H9 (cell line): ENCODE data around the gene DEFB123. TPM values are rescaled to one million over a fixed set of nuclear protein-coding genes. Genes with fewer than 3 reads are reported as not detected.

Experiments used
- DNase-seq: peaks from one replicate; pipeline ENCODE4 v3.0.0-alpha.2; 2017
- H2AFZ ChIP-seq: one replicate; pipeline ENCODE4 v1.6.1; 2013; ENCODE audit warnings: mild to moderate bottlenecking, low read length, control low read depth, moderate library complexity
- H2AK5ac ChIP-seq: 2 replicates; pipeline ENCODE4 v1.6.1; 2013; ENCODE audit warnings: low read length, control low read depth, mixed read lengths; ENCODE audit not compliant: insufficient read length
- H2BK120ac ChIP-seq: one replicate; pipeline ENCODE4 v1.6.1; 2013; ENCODE audit warnings: low read depth, mild to moderate bottlenecking, low read length, control low read depth, inconsistent platforms; ENCODE audit not compliant: poor library complexity, severe bottlenecking
- H2BK12ac ChIP-seq: 2 replicates; pipeline ENCODE4 v1.6.1; 2013; ENCODE audit warnings: low read length, control low read depth, mixed read lengths, low read depth; ENCODE audit not compliant: insufficient read length
- H2BK15ac ChIP-seq: 2 replicates; pipeline ENCODE4 v1.6.1; 2013; ENCODE audit warnings: low read depth, low read length, control low read depth
- H2BK20ac ChIP-seq: one replicate; pipeline ENCODE4 v1.6.1; 2013; ENCODE audit warnings: low read depth, mild to moderate bottlenecking, low read length, control low read depth, inconsistent platforms; ENCODE audit not compliant: poor library complexity, severe bottlenecking
- H2BK5ac ChIP-seq: 2 replicates; pipeline ENCODE4 v1.6.1; 2013; ENCODE audit warnings: low read length, control low read depth, mixed read lengths; ENCODE audit not compliant: insufficient read length
- H3K14ac ChIP-seq: 2 replicates; pipeline ENCODE4 v1.6.1; 2013; ENCODE audit warnings: low read length, control low read depth; ENCODE audit not compliant: insufficient read depth
- H3K18ac ChIP-seq: 2 replicates; pipeline ENCODE4 v1.6.1; 2013; ENCODE audit warnings: low read depth, mild to moderate bottlenecking, mixed read lengths, low read length, control low read depth; ENCODE audit not compliant: insufficient read length
- H3K23ac ChIP-seq: 2 replicates; pipeline ENCODE4 v1.6.1; 2013; ENCODE audit warnings: low read length, control low read depth, mixed read lengths, low read depth; ENCODE audit not compliant: insufficient read length
- H3K23me2 ChIP-seq: 2 replicates; pipeline ENCODE4 v1.6.1; 2013; ENCODE audit warnings: low read depth, mild to moderate bottlenecking, mixed read lengths, low read length, control low read depth; ENCODE audit not compliant: insufficient read length, poor library complexity, severe bottlenecking
- H3K27ac ChIP-seq: 2 replicates; pipeline ENCODE4 v1.5.1; 2013; ENCODE audit warnings: low read length, control low read depth, mixed read lengths, low read depth; ENCODE audit not compliant: insufficient read length
- H3K27me3 ChIP-seq: 2 replicates; pipeline ENCODE4 v1.6.1; 2013; ENCODE audit warnings: low read length, control low read depth, inconsistent platforms; ENCODE audit not compliant: insufficient read depth
- H3K4ac ChIP-seq: 2 replicates; pipeline ENCODE4 v1.6.1; 2013; ENCODE audit warnings: low read depth, mild to moderate bottlenecking, control low read depth, inconsistent platforms, low read length, moderate library complexity
- H3K4me1 ChIP-seq: 2 replicates; pipeline ENCODE4 v1.6.1; 2013; ENCODE audit warnings: low read length, control low read depth, inconsistent platforms; ENCODE audit not compliant: insufficient read depth
- H3K4me2 ChIP-seq: 2 replicates; pipeline ENCODE4 v1.6.1; 2013; ENCODE audit warnings: low read length, control low read depth, mixed read lengths; ENCODE audit not compliant: insufficient read length, insufficient read depth
- H3K56ac ChIP-seq: 2 replicates; pipeline ENCODE4 v1.6.1; 2013; ENCODE audit warnings: low read depth, mild to moderate bottlenecking, mixed read lengths, low read length, control low read depth; ENCODE audit not compliant: insufficient read length
- H3K79me1 ChIP-seq: 2 replicates; pipeline ENCODE4 v1.6.1; 2013; ENCODE audit warnings: low read depth, mild to moderate bottlenecking, moderate library complexity, low read length, control low read depth, inconsistent platforms; ENCODE audit not compliant: insufficient read depth, poor library complexity, severe bottlenecking
- H3K79me2 ChIP-seq: 2 replicates; pipeline ENCODE4 v1.6.1; 2013; ENCODE audit warnings: low read length, control low read depth, inconsistent platforms; ENCODE audit not compliant: insufficient read depth
- H3K9ac ChIP-seq: 2 replicates; pipeline ENCODE4 v1.6.1; 2013; ENCODE audit warnings: low read length, control low read depth, mixed read lengths; ENCODE audit not compliant: insufficient read length; ENCODE audit errors: extremely low read depth
- H3K9me3 ChIP-seq: one replicate; pipeline ENCODE4 v1.6.1; 2013; ENCODE audit warnings: low read depth, low read length, inconsistent platforms; ENCODE audit not compliant: control insufficient read depth
- H3T11ph ChIP-seq: one replicate; pipeline ENCODE4 v1.6.1; 2013; ENCODE audit warnings: mild to moderate bottlenecking, low read length, control low read depth, inconsistent platforms
- H4K20me1 ChIP-seq: one replicate; pipeline ENCODE4 v1.6.1; 2013; ENCODE audit not compliant: control insufficient read depth, insufficient read length, insufficient read depth
- H4K5ac ChIP-seq: 2 replicates; pipeline ENCODE4 v1.6.1; 2013; ENCODE audit warnings: low read depth, mild to moderate bottlenecking, mixed read lengths, low read length, control low read depth; ENCODE audit not compliant: insufficient read length
- H4K8ac ChIP-seq: replicated peaks from 2 replicates; pipeline ENCODE4 v1.6.1; 2013; ENCODE audit warnings: low read length, control low read depth, mixed read lengths, low read depth; ENCODE audit not compliant: insufficient read length
- H4K91ac ChIP-seq: 2 replicates; pipeline ENCODE4 v1.6.1; 2013; ENCODE audit warnings: low read depth, mild to moderate bottlenecking, moderate library complexity, mixed read lengths, low read length, control low read depth; ENCODE audit not compliant: insufficient read length
- H3K27ac Mint-ChIP-seq, 3 experiments: 2 replicates in 2 of 3; 3 replicates in 1 of 3; pipeline ENCODE4 v1.8.0; 2020 to 2021; ENCODE audit warnings: mixed read lengths in 3 of 3, mild to moderate bottlenecking in 1 of 3, moderate library complexity in 1 of 3
- H3K27me3 Mint-ChIP-seq: 2 replicates; pipeline ENCODE4 v1.8.0; 2021; ENCODE audit warnings: low read depth, mild to moderate bottlenecking, moderate library complexity, mixed read lengths
- H3K36me3 Mint-ChIP-seq, 3 experiments: 2 replicates in 2 of 3; 3 replicates in 1 of 3; pipeline ENCODE4 v1.8.0; 2020 to 2021; ENCODE audit warnings: low read depth in 3 of 3, mixed read lengths in 3 of 3; ENCODE audit not compliant: insufficient read depth in 1 of 3
- H3K4me1 Mint-ChIP-seq, 2 experiments: 2 replicates each; pipeline ENCODE4 v1.8.0; 2020; ENCODE audit warnings: mixed read lengths in 2 of 2
- H3K4me3 Mint-ChIP-seq, 2 experiments: 2 replicates in 1 of 2; 3 replicates in 1 of 2; pipeline ENCODE4 v1.8.0; 2020 to 2021; ENCODE audit warnings: mild to moderate bottlenecking in 2 of 2, mixed read lengths in 2 of 2, moderate library complexity in 1 of 2
- H3K9me3 Mint-ChIP-seq, 2 experiments: 2 replicates in 1 of 2; 3 replicates in 1 of 2; pipeline ENCODE4 v1.8.0; 2020; ENCODE audit warnings: mild to moderate bottlenecking in 2 of 2, mixed read lengths in 2 of 2, moderate library complexity in 1 of 2
- WGBS: extraction: QIAGEN DNeasy Blood & Tissue Kit; methylation state at CpG from one replicate; pipeline ENCODE4 v1.1.7; 2013; ENCODE audit warnings: missing lambda C conversion rate, low lambda C conversion rate, mixed read lengths; ENCODE audit not compliant: insufficient read length; ENCODE audit errors: extremely low coverage; 5-methylcytosine and 5-hydroxymethylcytosine counted together
- total RNA-seq: library from RNA; stranded (reverse); gene quantifications from 2 replicates; pipeline ENCODE4 v1.2.1, GENCODE V29; 2021
- TF ChIP-seq, protein P1 (sequence below): fragments of 200-600 bp; sonication (generic); conservative IDR thresholded peaks from 3 replicates; pipeline ENCODE4 v1.8.0; 2021; ENCODE audit warnings: antibody characterized with exemption, mild to moderate bottlenecking

DEFB123 gene
- total RNA-seq, 1 experiment from 2014 or later = not detected

- no peaks in the 10 kb centered on the region for H3K4me1 Mint-ChIP-seq
- no peak overlapping the region for H2BK15ac ChIP-seq
- H3K4me1 ChIP-seq = no peaks in the 10 kb centered on the region
- H3K9ac ChIP-seq = no peak overlapping the region
- H3K36me3 Mint-ChIP-seq = peaks cover 0 to 36% (median 10%) of the 10 kb centered on the region in 3 experiments; a peak in 5 of 7 replicates
- H2AFZ ChIP-seq = no peak overlapping the region
- H4K20me1 ChIP-seq = no peaks in the 10 kb centered on the region
- H3K9me3 ChIP-seq = peaks cover 79% of the 10 kb centered on the region
- no peak overlapping the region for H3K4me3 Mint-ChIP-seq
- no peak overlapping the region for H2AK5ac ChIP-seq
- no peak overlapping the region for H4K91ac ChIP-seq
- H4K8ac ChIP-seq = no peak overlapping the region
- H2BK12ac ChIP-seq = no peak overlapping the region
- no peak overlapping the region for H3K4ac ChIP-seq
- no peaks in the 10 kb centered on the region for H3K27me3 ChIP-seq
- H2BK120ac ChIP-seq = no peak overlapping the region
- no peaks in the 10 kb centered on the region for H3K79me1 ChIP-seq
- no peak overlapping the region for H2BK20ac ChIP-seq
- no peak overlapping the region for H3K27ac Mint-ChIP-seq
- H3K56ac ChIP-seq = no peak overlapping the region
- no peak overlapping the region for H3K18ac ChIP-seq
- H3T11ph ChIP-seq = no peak overlapping the region
- no peak overlapping the region for H3K23ac ChIP-seq
- H3K4me2 ChIP-seq = no peak overlapping the region
- peaks cover 9% of the 10 kb centered on the region for H3K27me3 Mint-ChIP-seq
- H3K14ac ChIP-seq = no peak overlapping the region
- H2BK5ac ChIP-seq = no peak overlapping the region
- no CpG with 5 or more reads among the region's 7 CpGs for WGBS
- DNase-seq = no peak
- peaks cover 89 to 95% of the 10 kb centered on the region in 2 experiments for H3K9me3 Mint-ChIP-seq
- no peaks in the 10 kb centered on the region for H3K79me2 ChIP-seq
- H3K27ac ChIP-seq = no peak overlapping the region
- no peaks in the 10 kb centered on the region for H3K23me2 ChIP-seq
- H4K5ac ChIP-seq = no peak overlapping the region
- TF ChIP-seq, protein P1, sequence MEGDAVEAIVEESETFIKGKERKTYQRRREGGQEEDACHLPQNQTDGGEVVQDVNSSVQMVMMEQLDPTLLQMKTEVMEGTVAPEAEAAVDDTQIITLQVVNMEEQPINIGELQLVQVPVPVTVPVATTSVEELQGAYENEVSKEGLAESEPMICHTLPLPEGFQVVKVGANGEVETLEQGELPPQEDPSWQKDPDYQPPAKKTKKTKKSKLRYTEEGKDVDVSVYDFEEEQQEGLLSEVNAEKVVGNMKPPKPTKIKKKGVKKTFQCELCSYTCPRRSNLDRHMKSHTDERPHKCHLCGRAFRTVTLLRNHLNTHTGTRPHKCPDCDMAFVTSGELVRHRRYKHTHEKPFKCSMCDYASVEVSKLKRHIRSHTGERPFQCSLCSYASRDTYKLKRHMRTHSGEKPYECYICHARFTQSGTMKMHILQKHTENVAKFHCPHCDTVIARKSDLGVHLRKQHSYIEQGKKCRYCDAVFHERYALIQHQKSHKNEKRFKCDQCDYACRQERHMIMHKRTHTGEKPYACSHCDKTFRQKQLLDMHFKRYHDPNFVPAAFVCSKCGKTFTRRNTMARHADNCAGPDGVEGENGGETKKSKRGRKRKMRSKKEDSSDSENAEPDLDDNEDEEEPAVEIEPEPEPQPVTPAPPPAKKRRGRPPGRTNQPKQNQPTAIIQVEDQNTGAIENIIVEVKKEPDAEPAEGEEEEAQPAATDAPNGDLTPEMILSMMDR = no peak
These were observed 22.1 kb upstream of the DEFB123 start for GRCh38 chr20:31418307-31418706.
